WTC11 (cell line): Measurements from ENCODE around the gene TBC1D22A. TPM values are rescaled to one million over a fixed set of nuclear protein-coding genes. Genes with fewer than 3 reads are reported as not detected.

Experiments used
- ATAC-seq: fragments of 200-7000 bp; cut with Tn5 transposase; 2 replicates; pipeline ENCODE4 v1.10.0; 2021; ENCODE audit warnings: mild to moderate bottlenecking, moderate library complexity
- CTCF ChIA-PET: fragments of 300-600 bp; sonication (Branson Sonifier 250); formaldehyde crosslinking; loops from one replicate; lab custom pipeline; 2021; ENCODE audit warnings: antibody characterized with exemption; lab: Charles Lee
- POLR2A ChIA-PET: fragments of 350-600 bp; sonication (Branson Sonifier 250); formaldehyde crosslinking; loops from one replicate; lab custom pipeline; 2021; ENCODE audit warnings: antibody characterized with exemption; lab: Charles Lee
- DNase-seq: peaks from one replicate; pipeline ENCODE4 v3.0.0; 2021; ENCODE audit warnings: low spot score
- H3K27ac Mint-ChIP-seq: 2 replicates; pipeline ENCODE4 v1.8.0; 2021; ENCODE audit warnings: mixed read lengths
- H3K27me3 Mint-ChIP-seq: 2 replicates; pipeline ENCODE4 v1.8.0; 2021; ENCODE audit warnings: low read depth, mild to moderate bottlenecking, moderate library complexity, mixed read lengths
- H3K36me3 Mint-ChIP-seq: 2 replicates; pipeline ENCODE4 v1.8.0; 2021; ENCODE audit warnings: mixed read lengths
- H3K4me1 Mint-ChIP-seq: 2 replicates; pipeline ENCODE4 v1.8.0; 2022; ENCODE audit warnings: mixed read lengths
- H3K4me3 Mint-ChIP-seq: 2 replicates; pipeline ENCODE4 v1.8.0; 2021; ENCODE audit warnings: mild to moderate bottlenecking, moderate library complexity, mixed read lengths
- H3K9me3 Mint-ChIP-seq: 2 replicates; pipeline ENCODE4 v1.8.0; 2021; ENCODE audit warnings: mixed read lengths
- AFF4 ChIP-seq: sonication (generic); formaldehyde crosslinking; IDR thresholded peaks from 2 replicates; pipeline ENCODE4 v1.8.1; 2023; ENCODE audit warnings: mild to moderate bottlenecking, missing genetic modification reagents, borderline replicate concordance
- EMX1 ChIP-seq: fragments of 250-450 bp; sonication (Bioruptor Pico); IDR thresholded peaks from 2 replicates; pipeline ENCODE4 v1.8.0; 2021; ENCODE audit warnings: mild to moderate bottlenecking
- GABPB1 ChIP-seq: sonication (generic); formaldehyde crosslinking; IDR thresholded peaks from 2 replicates; pipeline ENCODE4 v1.8.1; 2023; ENCODE audit warnings: mild to moderate bottlenecking, missing genetic modification reagents
- GRHL2 ChIP-seq: fragments of 250-450 bp; sonication (Bioruptor Pico); IDR thresholded peaks from 2 replicates; pipeline ENCODE4 v1.8.0; 2022; ENCODE audit warnings: mild to moderate bottlenecking, moderate library complexity; ENCODE audit not compliant: insufficient replicate concordance, severe bottlenecking
- HMGA2 ChIP-seq: fragments of 250-450 bp; sonication (Bioruptor Pico); IDR thresholded peaks from 2 replicates; pipeline ENCODE4 v1.4.0; 2021; ENCODE audit warnings: mild to moderate bottlenecking, moderate library complexity
- JUN ChIP-seq: sonication (generic); formaldehyde crosslinking; IDR thresholded peaks from 2 replicates; pipeline ENCODE4 v1.8.0; 2023; ENCODE audit warnings: mild to moderate bottlenecking, missing genetic modification reagents
- MLX ChIP-seq: sonication (generic); formaldehyde crosslinking; IDR thresholded peaks from 2 replicates; pipeline ENCODE4 v1.8.1; 2023; ENCODE audit warnings: mild to moderate bottlenecking, missing genetic modification reagents, moderate library complexity
- MXD4 ChIP-seq: fragments of 250-450 bp; sonication (Bioruptor Pico); IDR thresholded peaks from 2 replicates; pipeline ENCODE4 v1.8.0; 2021; ENCODE audit warnings: mild to moderate bottlenecking, moderate library complexity, borderline replicate concordance
- MYBL2 ChIP-seq: sonication (generic); formaldehyde crosslinking; IDR thresholded peaks from 2 replicates; pipeline ENCODE4 v1.8.1; 2023; ENCODE audit warnings: mild to moderate bottlenecking, moderate library complexity, missing genetic modification reagents
- NFATC4 ChIP-seq: fragments of 250-450 bp; sonication (Bioruptor Pico); IDR thresholded peaks from 2 replicates; pipeline ENCODE4 v1.9.0; 2021; ENCODE audit warnings: mild to moderate bottlenecking
- NR1H2 ChIP-seq: sonication (generic); formaldehyde crosslinking; IDR thresholded peaks from 2 replicates; pipeline ENCODE4 v1.9.0; 2021; ENCODE audit warnings: mild to moderate bottlenecking, moderate library complexity, missing genetic modification reagents
- PRRX2 ChIP-seq: fragments of 250-450 bp; sonication (Bioruptor Pico); IDR thresholded peaks from 2 replicates; pipeline ENCODE4 v1.8.0; 2021; ENCODE audit warnings: mild to moderate bottlenecking
- RELA ChIP-seq: sonication (generic); formaldehyde crosslinking; IDR thresholded peaks from 2 replicates; pipeline ENCODE4 v1.8.1; 2022; ENCODE audit warnings: missing genetic modification reagents, mild to moderate bottlenecking, borderline replicate concordance
- RORB ChIP-seq: fragments of 250-450 bp; sonication (Bioruptor Pico); IDR thresholded peaks from 2 replicates; pipeline ENCODE4 v1.9.0; 2021; ENCODE audit warnings: mild to moderate bottlenecking
- TEAD4 ChIP-seq: sonication (generic); formaldehyde crosslinking; IDR thresholded peaks from 2 replicates; pipeline ENCODE4 v1.8.0; 2022; ENCODE audit warnings: mild to moderate bottlenecking, missing genetic modification reagents
- TP53 ChIP-seq: sonication (generic); formaldehyde crosslinking; IDR thresholded peaks from 2 replicates; pipeline ENCODE4 v1.8.1; 2023; ENCODE audit warnings: mild to moderate bottlenecking, missing genetic modification reagents
- USF2 ChIP-seq: sonication (generic); formaldehyde crosslinking; IDR thresholded peaks from 2 replicates; pipeline ENCODE4 v1.8.1; 2023; ENCODE audit warnings: mild to moderate bottlenecking, missing genetic modification reagents, moderate library complexity
- ZBTB21 ChIP-seq: sonication (generic); formaldehyde crosslinking; IDR thresholded peaks from 2 replicates; pipeline ENCODE4 v1.8.1; 2023; ENCODE audit warnings: mild to moderate bottlenecking, missing genetic modification reagents, borderline replicate concordance
- ZNF138 ChIP-seq: sonication (generic); formaldehyde crosslinking; conservative IDR thresholded peaks from 2 replicates; pipeline ENCODE4 v1.8.1; 2022; ENCODE audit warnings: mild to moderate bottlenecking, moderate library complexity, missing genetic modification reagents
- ZNF416 ChIP-seq: fragments of 250-450 bp; sonication (Bioruptor Pico); IDR thresholded peaks from 2 replicates; pipeline ENCODE4 v1.9.0; 2021; ENCODE audit warnings: mild to moderate bottlenecking, inconsistent platforms
- ZNF423 ChIP-seq: fragments of 250-450 bp; sonication (Bioruptor Pico); IDR thresholded peaks from 2 replicates; pipeline ENCODE4 v2.1.2; 2022; ENCODE audit warnings: mild to moderate bottlenecking, moderate library complexity
- ZSCAN18 ChIP-seq: fragments of 250-450 bp; sonication (Bioruptor Pico); IDR thresholded peaks from 2 replicates; pipeline ENCODE4 v2.1.2; 2022; ENCODE audit warnings: mild to moderate bottlenecking, moderate library complexity
- total RNA-seq: library from RNA; stranded (reverse); gene quantifications from 3 replicates; pipeline ENCODE4 v1.2.3, GENCODE V29; 2021

TBC1D22A gene
- total RNA-seq, 1 experiment from 2014 or later: 18.1 TPM

GRCh38 chr22:47125603-47126002 lies 363.2 kb downstream of the TBC1D22A start:
- Mint-ChIP-seq H3K27me3 (no peaks in the 10 kb centered on the region), H3K4me1 (peaks cover 12% of the 10 kb centered on the region), H3K9me3 (no peaks in the 10 kb centered on the region), H3K4me3 (no peak overlapping the region), H3K36me3 (peaks cover 4% of the 10 kb centered on the region; the same call in 1 of the 2 replicates), H3K27ac (no peak overlapping the region)
- ATAC-seq (peak; percentile 34; the same call in 1 of the 2 replicates), DNase-seq (no peak)
- ChIA-PET POLR2A (interaction anchor here (0.7 kb wide), 1 partner anchor 23 kb away, joined by 3 read pairs; no protein-coding TSS in a partner anchor), CTCF (no interaction called here)
- TF ChIP-seq PRRX2 (CRISPR knock-in tag) (no peak), RELA (no peak), TP53 (no peak), ZNF416 (no peak)

GRCh38 chr22:47126344-47126811 lies 363.9 kb downstream of the TBC1D22A start:
- no peaks in the 10 kb centered on the region for H3K9me3 Mint-ChIP-seq
- peaks cover 12% of the 10 kb centered on the region for H3K4me1 Mint-ChIP-seq
- DNase-seq (no peak), ATAC-seq (no peak)
- H3K27me3 Mint-ChIP-seq: no peaks in the 10 kb centered on the region
- ChIA-PET POLR2A (no interaction called here), CTCF (no interaction called here)
- no peak overlapping the region for H3K4me3 Mint-ChIP-seq
- H3K27ac Mint-ChIP-seq: no peak overlapping the region
- TF ChIP-seq MXD4 (CRISPR knock-in tag) (no peak), TEAD4 (CRISPR knock-in tag) (no peak)
- peaks cover 4% of the 10 kb centered on the region; the same call in 1 of the 2 replicates for H3K36me3 Mint-ChIP-seq

GRCh38 chr22:47127441-47127871 lies 365.0 kb downstream of the TBC1D22A start:
- no peak for DNase-seq
- ATAC-seq: no peak
- POLR2A ChIA-PET: no interaction called here
- CTCF ChIA-PET: no interaction called here
- Mint-ChIP-seq H3K4me3 (no peak overlapping the region), H3K4me1 (peaks cover 12% of the 10 kb centered on the region), H3K27ac (no peak overlapping the region), H3K36me3 (peaks cover 4% of the 10 kb centered on the region; the same call in 1 of the 2 replicates), H3K27me3 (no peaks in the 10 kb centered on the region), H3K9me3 (no peaks in the 10 kb centered on the region)
- TF ChIP-seq GABPB1 (no peak), ZNF138 (no peak), MYBL2 (CRISPR knock-in tag) (no peak), EMX1 (no peak), TEAD4 (CRISPR knock-in tag) (no peak), NR1H2 (CRISPR knock-in tag) (no peak), USF2 (CRISPR knock-in tag) (no peak), NFATC4 (CRISPR knock-in tag) (no peak), AFF4 (CRISPR knock-in tag) (no peak), ZNF423 (CRISPR knock-in tag) (no peak), ZSCAN18 (CRISPR knock-in tag) (no peak), RORB (CRISPR knock-in tag) (no peak), JUN (CRISPR knock-in tag) (no peak), GRHL2 (CRISPR knock-in tag) (no peak), ZBTB21 (CRISPR knock-in tag) (no peak), HMGA2 (no peak), MLX (no peak)
